ENCODE results near the gene NRM.

GRCh38 chr6:30712441-30712945 is 21.7 kb upstream of the NRM start:
- TF ChIP-seq POLR2A (IDR thresholded peaks at IDR 0.05), result no peak
- no peak for TF ChIP-seq CTCF (IDR thresholded peaks at IDR 0.05)
